ENCODE results near the gene WDR6.
A peak's percentile ranks its signal among the peaks of the same experiment; 100 is the strongest.

WDR6 gene

DNA sequence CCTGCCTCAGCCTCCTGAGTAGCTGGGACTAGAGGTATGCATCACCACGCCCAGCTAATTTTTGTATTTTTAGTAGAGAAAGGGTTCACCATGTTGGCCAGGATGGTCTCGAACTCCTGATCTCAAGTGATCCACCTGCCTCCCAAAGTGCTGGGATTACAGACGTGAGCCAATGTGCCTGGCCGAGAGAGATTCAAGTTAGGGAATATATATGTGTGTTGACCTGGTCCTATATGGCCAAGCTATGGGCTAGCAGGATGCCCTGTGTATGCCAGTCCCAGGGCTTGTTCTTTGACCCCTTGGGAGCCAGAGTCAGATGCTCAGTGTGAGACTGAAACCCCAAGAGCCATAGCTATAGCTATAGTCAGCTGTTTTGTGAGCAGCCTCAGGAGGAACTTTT, 16.6 kb downstream of the WDR6 start:
- no peaks in the 10 kb centered on the region for H3K27me3 ChIP-seq (ENCODE audit: control insufficient read depth in 1 of 2, insufficient read depth in 2 of 2, low read length in 2 of 2)
- no peak overlapping the region for H3K9ac ChIP-seq (ENCODE audit: low read length in 2 of 2)
- H3K4me3 ChIP-seq (ENCODE audit: low read length in 2 of 2), result no peak overlapping the region
- peaks cover 36% of the 10 kb centered on the region for H3K4me1 ChIP-seq (ENCODE audit: control insufficient read depth, insufficient read depth, low read length)
- H3K36me3 ChIP-seq (ENCODE audit: control insufficient read depth in 2 of 2, insufficient read depth in 2 of 2, low read length in 2 of 2), result peaks cover 27 to 33% of the 10 kb centered on the region in 2 donors
- H3K9me3 ChIP-seq (ENCODE audit: control insufficient read depth in 2 of 2, low read length in 2 of 2), result no peaks in the 10 kb centered on the region
- no peak overlapping the region for H3K27ac ChIP-seq (ENCODE audit: low read length)

DNA sequence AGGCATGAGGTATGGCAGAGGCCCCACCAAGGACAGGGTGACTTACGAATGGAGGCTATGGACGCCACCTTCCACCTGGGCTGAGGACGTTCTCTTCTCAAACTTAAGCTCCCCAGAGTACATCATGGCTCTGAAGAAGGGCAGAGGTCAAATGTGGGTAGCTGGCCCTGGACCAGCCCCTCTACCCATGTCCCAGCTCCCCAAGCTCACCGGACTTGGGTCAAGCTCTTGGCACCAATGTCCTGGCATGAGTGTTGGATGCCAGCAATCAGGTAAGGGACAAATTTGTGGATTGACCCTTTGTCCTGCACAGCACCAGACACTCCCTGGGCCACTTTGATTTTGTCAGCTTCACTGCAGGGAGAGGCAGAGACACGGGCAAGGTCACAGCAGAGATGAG, 17.3 kb downstream of the WDR6 start:
- no peaks in the 10 kb centered on the region for H3K27me3 ChIP-seq (ENCODE audit: control insufficient read depth in 1 of 2, insufficient read depth in 2 of 2, low read length in 2 of 2)
- no peak overlapping the region for H3K27ac ChIP-seq (ENCODE audit: low read length)
- peaks cover 27 to 33% of the 10 kb centered on the region in 2 donors for H3K36me3 ChIP-seq (ENCODE audit: control insufficient read depth in 2 of 2, insufficient read depth in 2 of 2, low read length in 2 of 2)
- H3K4me1 ChIP-seq (ENCODE audit: control insufficient read depth, insufficient read depth, low read length), result peaks cover 36% of the 10 kb centered on the region
- H3K9ac ChIP-seq (ENCODE audit: low read length in 2 of 2), result no peak overlapping the region
- H3K9me3 ChIP-seq (ENCODE audit: control insufficient read depth in 2 of 2, low read length in 2 of 2), result no peaks in the 10 kb centered on the region
- no peak overlapping the region for H3K4me3 ChIP-seq (ENCODE audit: low read length in 2 of 2)

DNA sequence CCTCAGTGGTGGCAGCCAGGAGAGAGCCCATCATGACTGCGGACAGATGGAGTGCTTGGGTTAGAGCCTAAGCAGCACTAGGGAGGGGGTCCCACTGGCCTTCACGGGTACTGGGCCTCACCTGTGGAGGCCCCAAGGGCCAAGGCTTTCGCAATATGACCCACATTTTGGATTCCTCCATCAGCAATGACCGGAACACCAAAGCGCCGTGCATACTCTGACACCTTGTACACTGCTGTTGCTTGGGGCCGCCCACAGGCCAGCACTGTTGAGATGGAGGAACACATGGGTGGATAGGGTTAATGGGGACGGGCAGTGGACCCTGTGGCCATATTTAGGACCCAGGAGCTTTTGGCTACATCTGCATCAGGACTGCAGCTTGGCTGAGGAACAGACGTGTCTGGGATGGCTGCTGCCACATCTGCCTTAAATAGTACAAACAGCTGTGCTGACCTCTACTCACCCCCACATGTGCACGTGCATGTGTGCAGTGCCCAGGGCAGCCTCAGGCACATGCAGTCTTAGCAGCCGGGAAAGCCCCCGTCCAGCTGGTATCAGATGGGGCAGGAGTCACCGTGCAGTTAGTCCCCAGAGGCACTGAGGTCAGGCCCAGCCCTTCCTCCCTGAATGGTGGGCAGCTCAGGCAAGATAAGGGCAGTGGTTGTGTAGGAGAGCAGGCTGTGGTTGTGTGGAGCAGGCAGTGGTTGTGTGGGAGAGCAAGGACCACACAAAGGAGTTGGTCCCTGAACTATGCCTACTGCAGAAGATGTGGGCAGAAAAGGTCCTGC, 18.0 kb downstream of the WDR6 start:
- Histone ChIP-seq H3K9me3 (ENCODE audit: control insufficient read depth in 2 of 2, low read length in 2 of 2) (no peaks in the 10 kb centered on the region), H3K36me3 (ENCODE audit: control insufficient read depth in 2 of 2, insufficient read depth in 2 of 2, low read length in 2 of 2) (peaks cover 27 to 33% of the 10 kb centered on the region in 2 donors), H3K9ac (ENCODE audit: low read length in 2 of 2) (no peak overlapping the region)

DNA sequence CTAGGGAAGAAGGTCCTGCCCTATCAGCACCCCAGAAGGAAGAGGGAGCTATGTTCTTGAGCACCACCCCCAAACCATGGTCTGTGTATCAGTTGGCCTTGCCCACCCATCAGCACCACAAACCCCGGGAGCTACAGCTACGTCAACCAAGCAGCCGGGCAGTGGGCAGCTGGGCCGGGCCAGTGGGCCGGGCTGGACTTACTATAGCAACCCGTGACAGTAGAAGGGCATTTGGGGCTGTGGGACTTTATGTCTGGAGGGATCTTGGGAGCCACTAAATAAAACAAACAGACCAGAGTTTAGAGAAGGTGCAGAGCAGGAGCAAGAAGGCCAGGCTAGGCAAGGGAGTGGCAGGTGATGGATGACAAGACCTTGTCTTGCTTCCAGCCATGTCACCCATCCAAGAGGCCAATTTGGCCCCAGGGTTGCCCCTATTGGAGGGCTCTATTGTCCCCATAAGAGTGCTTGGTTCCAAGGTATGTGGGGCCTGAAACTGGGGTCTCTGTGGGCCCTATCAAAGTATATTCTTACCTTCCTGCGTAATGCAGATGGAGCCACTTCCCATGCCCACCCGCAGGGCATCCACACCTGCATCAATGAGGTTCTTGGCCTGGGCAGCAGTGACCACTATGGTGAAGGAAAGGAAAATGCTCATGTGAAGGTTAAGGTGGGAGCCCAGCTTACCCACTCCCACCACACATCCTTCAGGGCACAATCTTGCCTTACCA, 18.8 kb downstream of the WDR6 start:
- Histone ChIP-seq H3K9ac (ENCODE audit: low read length in 2 of 2) (no peak overlapping the region), H3K27ac (ENCODE audit: low read length) (no peak overlapping the region), H3K27me3 (ENCODE audit: control insufficient read depth in 1 of 2, insufficient read depth in 2 of 2, low read length in 2 of 2) (no peaks in the 10 kb centered on the region), H3K36me3 (ENCODE audit: control insufficient read depth in 2 of 2, insufficient read depth in 2 of 2, low read length in 2 of 2) (peaks cover 27 to 38% of the 10 kb centered on the region in 2 donors), H3K4me1 (ENCODE audit: control insufficient read depth, insufficient read depth, low read length) (peaks cover 26% of the 10 kb centered on the region), H3K4me3 (ENCODE audit: low read length in 2 of 2) (no peak overlapping the region), H3K9me3 (ENCODE audit: control insufficient read depth in 2 of 2, low read length in 2 of 2) (no peaks in the 10 kb centered on the region)

More for the DNA sequence above, 18.0 kb downstream of the WDR6 start:
- Histone ChIP-seq H3K4me1 (ENCODE audit: control insufficient read depth, insufficient read depth, low read length) (peaks cover 33% of the 10 kb centered on the region), H3K4me3 (ENCODE audit: low read length in 2 of 2) (no peak overlapping the region), H3K27me3 (ENCODE audit: control insufficient read depth in 1 of 2, insufficient read depth in 2 of 2, low read length in 2 of 2) (no peaks in the 10 kb centered on the region), H3K27ac (ENCODE audit: low read length) (no peak overlapping the region)

DNA sequence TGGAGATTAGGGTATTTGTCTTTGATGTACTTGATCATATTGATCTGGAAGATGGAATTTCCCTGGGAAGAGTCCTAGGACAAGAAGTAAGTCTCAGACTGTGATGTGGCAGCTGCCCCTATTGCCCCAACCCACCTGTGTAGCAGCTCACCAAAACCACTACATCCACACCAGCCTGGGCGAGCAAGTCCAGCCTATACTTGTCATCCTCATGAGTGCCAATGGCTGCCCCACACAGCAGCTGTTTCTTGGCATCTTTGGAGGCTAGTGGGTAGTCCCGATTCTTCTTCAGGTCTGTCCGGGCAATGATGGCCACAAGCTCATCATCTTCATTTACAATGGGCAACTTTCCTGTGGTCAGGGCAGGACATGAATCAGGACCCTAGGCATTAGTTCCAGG, 19.3 kb downstream of the WDR6 start:
- Histone ChIP-seq H3K4me1 (ENCODE audit: control insufficient read depth, insufficient read depth, low read length) (peaks cover 23% of the 10 kb centered on the region), H3K9me3 (ENCODE audit: control insufficient read depth in 2 of 2, low read length in 2 of 2) (no peaks in the 10 kb centered on the region), H3K27ac (ENCODE audit: low read length) (no peak overlapping the region), H3K27me3 (ENCODE audit: control insufficient read depth in 1 of 2, insufficient read depth in 2 of 2, low read length in 2 of 2) (no peaks in the 10 kb centered on the region), H3K4me3 (ENCODE audit: low read length in 2 of 2) (no peak overlapping the region), H3K9ac (ENCODE audit: low read length in 2 of 2) (no peak overlapping the region), H3K36me3 (ENCODE audit: control insufficient read depth in 2 of 2, insufficient read depth in 2 of 2, low read length in 2 of 2) (peaks cover 30 to 40% of the 10 kb centered on the region in 2 donors)

DNA sequence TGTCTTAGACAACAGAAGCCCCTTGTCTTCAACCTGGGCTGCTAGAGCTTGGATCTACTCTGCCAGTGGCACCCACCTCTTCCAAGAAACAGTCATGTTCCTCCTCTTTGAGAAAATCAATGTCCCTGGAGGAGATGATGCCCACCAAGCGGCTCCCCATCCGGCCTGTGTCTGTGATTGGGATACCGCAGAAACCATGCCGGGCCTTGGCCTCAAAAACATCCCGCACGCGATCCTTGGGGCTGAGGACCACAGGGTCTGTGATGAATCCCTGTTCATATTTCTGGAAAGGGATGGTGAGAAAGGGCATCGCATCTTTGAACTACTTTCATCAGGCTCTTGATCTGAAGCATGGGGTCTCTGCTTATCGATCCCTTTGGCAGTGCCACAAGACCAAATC, 20.4 kb downstream of the WDR6 start:
- Histone ChIP-seq H3K9ac (ENCODE audit: low read length in 2 of 2) (no peak overlapping the region), H3K4me1 (ENCODE audit: control insufficient read depth, insufficient read depth, low read length) (peaks cover 23% of the 10 kb centered on the region), H3K9me3 (ENCODE audit: control insufficient read depth in 2 of 2, low read length in 2 of 2) (no peaks in the 10 kb centered on the region), H3K27me3 (ENCODE audit: control insufficient read depth in 1 of 2, insufficient read depth in 2 of 2, low read length in 2 of 2) (no peaks in the 10 kb centered on the region), H3K27ac (ENCODE audit: low read length) (peak overlapping the region; percentile 96), H3K4me3 (ENCODE audit: low read length in 2 of 2) (no peak overlapping the region), H3K36me3 (ENCODE audit: control insufficient read depth in 2 of 2, insufficient read depth in 2 of 2, low read length in 2 of 2) (peaks cover 41 to 51% of the 10 kb centered on the region in 2 donors)

DNA sequence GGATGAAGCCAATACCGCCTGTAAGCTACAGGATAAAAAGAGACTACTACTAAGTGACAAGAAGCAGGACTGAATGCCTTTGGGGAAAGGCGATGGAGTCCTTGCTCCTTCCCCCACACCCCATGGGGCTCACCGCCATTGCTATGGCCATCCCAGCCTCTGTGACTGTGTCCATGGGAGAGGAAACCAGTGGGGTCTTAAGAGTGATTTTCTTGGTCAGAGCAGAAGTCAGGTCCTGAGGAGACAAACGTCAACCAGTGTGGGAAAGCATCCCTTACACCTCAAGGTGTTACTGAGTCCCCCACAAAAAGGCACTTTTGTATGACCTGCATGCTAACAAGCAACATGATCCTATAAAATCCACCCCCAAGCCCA, 21.1 kb downstream of the WDR6 start:
- Histone ChIP-seq H3K4me3 (ENCODE audit: low read length in 2 of 2) (peak overlapping the region; percentile 45 to 84), H3K27ac (ENCODE audit: low read length) (peak overlapping the region; percentile 96), H3K4me1 (ENCODE audit: control insufficient read depth, insufficient read depth, low read length) (peaks cover 19% of the 10 kb centered on the region), H3K27me3 (ENCODE audit: control insufficient read depth in 1 of 2, insufficient read depth in 2 of 2, low read length in 2 of 2) (no peaks in the 10 kb centered on the region), H3K9me3 (ENCODE audit: control insufficient read depth in 2 of 2, low read length in 2 of 2) (no peaks in the 10 kb centered on the region), H3K36me3 (ENCODE audit: control insufficient read depth in 2 of 2, insufficient read depth in 2 of 2, low read length in 2 of 2) (peaks cover 47 to 54% of the 10 kb centered on the region in 2 donors), H3K9ac (ENCODE audit: low read length in 2 of 2) (peak overlapping the region; percentile 87 to 96)

DNA sequence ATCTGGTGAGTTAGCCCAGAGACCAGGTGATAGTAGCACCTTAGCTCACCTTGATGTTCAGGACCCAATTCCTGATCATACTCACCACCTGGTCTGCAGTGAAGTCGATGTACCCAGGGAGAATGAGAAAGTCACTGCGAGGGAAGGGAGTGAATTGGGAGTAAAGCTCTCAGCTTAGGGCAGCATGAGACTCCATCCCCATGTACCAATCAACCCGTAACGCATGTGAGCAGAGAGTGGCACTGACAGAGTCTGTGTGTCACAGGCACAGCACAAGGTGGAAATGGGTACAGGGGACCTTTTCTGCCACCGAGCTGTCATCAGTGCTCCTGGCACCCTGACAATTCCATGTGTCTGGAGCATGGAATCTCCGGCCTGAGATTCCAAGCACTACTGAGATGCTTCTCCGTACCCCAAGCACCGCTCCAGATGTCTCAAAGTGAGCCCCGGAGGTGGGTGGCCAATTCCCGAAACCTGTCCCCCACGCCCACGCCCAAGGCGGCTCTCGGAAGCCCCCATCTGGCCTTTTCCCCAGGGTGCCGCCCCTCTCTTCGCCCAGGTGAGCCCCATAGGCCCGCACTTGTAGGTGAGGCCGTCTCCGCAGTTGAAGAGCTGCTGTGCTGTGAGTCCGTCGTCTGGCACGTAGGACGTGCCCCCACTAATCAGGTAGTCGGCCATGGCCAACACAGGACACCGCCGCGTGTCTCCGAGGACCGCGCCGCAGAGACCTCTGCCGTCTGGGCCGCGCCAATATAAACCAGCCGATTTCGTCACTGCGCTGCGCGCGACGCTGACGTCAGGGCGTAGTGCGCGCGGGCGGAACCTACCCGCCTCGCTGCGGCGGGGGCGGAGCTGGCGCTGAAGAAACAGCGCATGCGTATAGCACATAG, 21.7 kb downstream of the WDR6 start, which contains the start of gene IMPDH2:
Gene IMPDH2 (minus strand): TSS at position 726 of the 890 bp plus-strand sequence. CDS start 48 bp downstream, at position 678.
- H3K4me1 ChIP-seq (ENCODE audit: control insufficient read depth, insufficient read depth, low read length), result peaks cover 17% of the 10 kb centered on the region
- H3K9ac ChIP-seq (ENCODE audit: low read length in 2 of 2), result peak within 1 kb of the TSS; percentile 87 to 96
- H3K9me3 ChIP-seq (ENCODE audit: control insufficient read depth in 2 of 2, low read length in 2 of 2), result no peaks in the 10 kb centered on the region
- H3K27ac ChIP-seq (ENCODE audit: low read length), result peak within 1 kb of the TSS; percentile 96
- peak within 1 kb of the TSS; percentile 45 to 84 for H3K4me3 ChIP-seq (ENCODE audit: low read length in 2 of 2)
- H3K27me3 ChIP-seq (ENCODE audit: control insufficient read depth in 1 of 2, insufficient read depth in 2 of 2, low read length in 2 of 2), result no peaks in the 10 kb centered on the region
- peaks cover 45 to 53% of the 10 kb centered on the region in 2 donors for H3K36me3 ChIP-seq (ENCODE audit: control insufficient read depth in 2 of 2, insufficient read depth in 2 of 2, low read length in 2 of 2)

DNA sequence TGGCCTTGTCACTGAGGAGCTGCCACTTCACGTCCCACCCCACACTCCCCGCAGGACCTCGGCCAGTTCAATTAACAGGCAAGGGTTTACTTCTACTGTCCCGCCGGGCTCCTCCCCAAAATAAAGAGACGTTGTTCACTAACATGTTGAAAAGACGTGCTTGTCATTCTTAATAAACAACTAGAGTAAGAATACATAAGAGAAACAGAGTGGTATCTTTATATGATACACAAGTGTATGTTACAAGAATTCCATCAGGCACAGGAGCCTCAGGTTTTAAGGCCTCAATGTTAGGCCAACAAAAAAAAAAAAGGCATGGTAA, 22.3 kb downstream of the WDR6 start:
- peaks cover 42 to 50% of the 10 kb centered on the region in 2 donors for H3K36me3 ChIP-seq (ENCODE audit: control insufficient read depth in 2 of 2, insufficient read depth in 2 of 2, low read length in 2 of 2)

DNA sequence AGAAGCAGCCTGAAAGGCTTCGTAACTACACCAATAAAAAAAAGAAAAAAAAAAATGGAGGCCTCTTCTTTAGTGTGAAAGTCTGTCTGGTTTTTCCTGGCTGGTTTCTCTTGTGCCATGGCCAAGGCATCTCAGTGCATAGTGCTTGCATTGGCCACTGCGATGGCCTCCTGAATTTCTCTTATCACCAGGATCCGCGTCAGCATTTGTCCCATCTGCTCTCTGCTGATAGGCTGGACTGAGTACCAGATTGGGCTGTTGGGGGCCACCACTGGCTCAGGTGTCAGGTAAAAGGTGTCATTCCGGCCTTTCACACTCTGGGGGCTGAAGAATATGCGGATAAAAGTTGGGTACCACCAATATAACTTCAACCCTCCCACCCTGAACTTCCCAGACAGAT, 23.1 kb downstream of the WDR6 start:
- peaks cover 17% of the 10 kb centered on the region for H3K4me1 ChIP-seq (ENCODE audit: control insufficient read depth, insufficient read depth, low read length)
- no peaks in the 10 kb centered on the region for H3K27me3 ChIP-seq (ENCODE audit: control insufficient read depth in 1 of 2, insufficient read depth in 2 of 2, low read length in 2 of 2)
- no peak overlapping the region for H3K4me3 ChIP-seq (ENCODE audit: low read length in 2 of 2)
- peak overlapping the region in 1 of 2 donors; percentile 21 for H3K9ac ChIP-seq (ENCODE audit: low read length in 2 of 2)
- H3K36me3 ChIP-seq (ENCODE audit: control insufficient read depth in 2 of 2, insufficient read depth in 2 of 2, low read length in 2 of 2), result peaks cover 40 to 46% of the 10 kb centered on the region in 2 donors
- H3K9me3 ChIP-seq (ENCODE audit: control insufficient read depth in 2 of 2, low read length in 2 of 2), result no peaks in the 10 kb centered on the region
- H3K27ac ChIP-seq (ENCODE audit: low read length), result no peak overlapping the region

More for the DNA sequence above, 22.3 kb downstream of the WDR6 start:
- Histone ChIP-seq H3K4me1 (ENCODE audit: control insufficient read depth, insufficient read depth, low read length) (peaks cover 17% of the 10 kb centered on the region), H3K9me3 (ENCODE audit: control insufficient read depth in 2 of 2, low read length in 2 of 2) (no peaks in the 10 kb centered on the region), H3K4me3 (ENCODE audit: low read length in 2 of 2) (peak overlapping the region; percentile 45 to 84), H3K9ac (ENCODE audit: low read length in 2 of 2) (peak overlapping the region; percentile 87 to 96), H3K27me3 (ENCODE audit: control insufficient read depth in 1 of 2, insufficient read depth in 2 of 2, low read length in 2 of 2) (no peaks in the 10 kb centered on the region), H3K27ac (ENCODE audit: low read length) (peak overlapping the region; percentile 96)
